ENCODE measurements around the gene RPS29. TPM values are rescaled to one million over a fixed set of nuclear protein-coding genes. Genes with fewer than 3 reads are reported as not detected.

The RPS29 gene
- total and polyA plus RNA-seq, 4 donors: 827 to 6,386 (median 2,453) TPM

GRCh38 chr14:49569281-49569680, 16.9 kb downstream of the RPS29 start:
- ATAC-seq (ENCODE audit: low FRiP score) (no peak), DNase-seq (no peak)
- H3K4me3 ChIP-seq (ENCODE audit: low read length in 2 of 2): no peak overlapping the region
- no peaks in the 10 kb centered on the region for H3K27me3 ChIP-seq (ENCODE audit: control insufficient read depth in 1 of 2, insufficient read depth in 2 of 2, low read length in 1 of 2)
- H3K9me3 ChIP-seq (ENCODE audit: control insufficient read depth, low read length): no peaks in the 10 kb centered on the region
- H3K4me1 ChIP-seq (ENCODE audit: control insufficient read depth in 1 of 2, insufficient read depth in 2 of 2, low read length in 2 of 2): no peaks in the 10 kb centered on the region
- no peaks in the 10 kb centered on the region for H3K36me3 ChIP-seq (ENCODE audit: control insufficient read depth in 1 of 2, insufficient read depth in 2 of 2, low read length in 1 of 2)
- WGBS, 2 donors: 82 to 87% methylated on average over 3 of the region's 3 CpGs
- H3K27ac ChIP-seq (ENCODE audit: low read depth in 1 of 2, low read length in 2 of 2): no peak overlapping the region
- intact Hi-C loops (cut with DNase I): no loop called here

- WGBS, 2 donors: 87 to 92% methylated on average over 12 of the region's 12 CpGs
- intact Hi-C loops (cut with DNase I): no loop called here
Measured at GRCh38 chr14:49566714-49567113, 19.5 kb downstream of the RPS29 start.

GRCh38 chr14:49559979-49560768, 26.0 kb downstream of the RPS29 start:
- DNase-seq (no peak), ATAC-seq (ENCODE audit: low FRiP score) (no peak)
- H3K4me3 ChIP-seq (ENCODE audit: low read length in 2 of 2): no peak overlapping the region
- intact Hi-C loops (cut with DNase I): no loop called here
- H3K4me1 ChIP-seq (ENCODE audit: control insufficient read depth in 1 of 2, insufficient read depth in 2 of 2, low read length in 2 of 2): no peaks in the 10 kb centered on the region
- no peak overlapping the region for H3K27ac ChIP-seq (ENCODE audit: low read depth in 1 of 2, low read length in 2 of 2)
- 87 to 92% methylated on average over 6 of the region's 6 CpGs for WGBS, 2 donors
- H3K9me3 ChIP-seq (ENCODE audit: control insufficient read depth, low read length): no peaks in the 10 kb centered on the region
- no peaks in the 10 kb centered on the region for H3K36me3 ChIP-seq (ENCODE audit: control insufficient read depth in 1 of 2, insufficient read depth in 2 of 2, low read length in 1 of 2)
- H3K27me3 ChIP-seq (ENCODE audit: control insufficient read depth in 1 of 2, insufficient read depth in 2 of 2, low read length in 1 of 2): no peaks in the 10 kb centered on the region

More at GRCh38 chr14:49566714-49567113, 19.5 kb downstream of the RPS29 start:
- DNase-seq (no peak), ATAC-seq (ENCODE audit: low FRiP score) (no peak)
- no peaks in the 10 kb centered on the region for H3K36me3 ChIP-seq (ENCODE audit: control insufficient read depth in 1 of 2, insufficient read depth in 2 of 2, low read length in 1 of 2)
- no peaks in the 10 kb centered on the region for H3K27me3 ChIP-seq (ENCODE audit: control insufficient read depth in 1 of 2, insufficient read depth in 2 of 2, low read length in 1 of 2)
- no peak overlapping the region for H3K27ac ChIP-seq (ENCODE audit: low read depth in 1 of 2, low read length in 2 of 2)
- H3K4me3 ChIP-seq (ENCODE audit: low read length in 2 of 2): no peak overlapping the region
- H3K9me3 ChIP-seq (ENCODE audit: control insufficient read depth, low read length): no peaks in the 10 kb centered on the region
- no peaks in the 10 kb centered on the region for H3K4me1 ChIP-seq (ENCODE audit: control insufficient read depth in 1 of 2, insufficient read depth in 2 of 2, low read length in 2 of 2)

- H3K27ac ChIP-seq (ENCODE audit: low read depth in 1 of 2, low read length in 2 of 2): no peak overlapping the region
- H3K27me3 ChIP-seq (ENCODE audit: control insufficient read depth in 1 of 2, insufficient read depth in 2 of 2, low read length in 1 of 2): no peaks in the 10 kb centered on the region
- no peaks in the 10 kb centered on the region for H3K4me1 ChIP-seq (ENCODE audit: control insufficient read depth in 1 of 2, insufficient read depth in 2 of 2, low read length in 2 of 2)
- DNase-seq (no peak), ATAC-seq (ENCODE audit: low FRiP score) (no peak)
- no peaks in the 10 kb centered on the region for H3K9me3 ChIP-seq (ENCODE audit: control insufficient read depth, low read length)
- WGBS, 2 donors: 63 to 67% methylated on average over 3 of the region's 3 CpGs
- H3K36me3 ChIP-seq (ENCODE audit: control insufficient read depth in 1 of 2, insufficient read depth in 2 of 2, low read length in 1 of 2): no peaks in the 10 kb centered on the region
- intact Hi-C loops (cut with DNase I): no loop called here
- no peak overlapping the region for H3K4me3 ChIP-seq (ENCODE audit: low read length in 2 of 2)
Measured at GRCh38 chr14:49553892-49554291, 32.3 kb downstream of the RPS29 start.

- intact Hi-C loops (cut with DNase I): no loop called here
- Histone ChIP-seq H3K27ac (ENCODE audit: low read depth in 1 of 2, low read length in 2 of 2) (no peak overlapping the region), H3K27me3 (ENCODE audit: control insufficient read depth in 1 of 2, insufficient read depth in 2 of 2, low read length in 1 of 2) (no peaks in the 10 kb centered on the region), H3K9me3 (ENCODE audit: control insufficient read depth, low read length) (no peaks in the 10 kb centered on the region), H3K36me3 (ENCODE audit: control insufficient read depth in 1 of 2, insufficient read depth in 2 of 2, low read length in 1 of 2) (no peaks in the 10 kb centered on the region), H3K4me3 (ENCODE audit: low read length in 2 of 2) (no peak overlapping the region), H3K4me1 (ENCODE audit: control insufficient read depth in 1 of 2, insufficient read depth in 2 of 2, low read length in 2 of 2) (no peaks in the 10 kb centered on the region)
- ATAC-seq (ENCODE audit: low FRiP score) (no peak), DNase-seq (no peak)
Measured at GRCh38 chr14:49553106-49553505, 33.1 kb downstream of the RPS29 start.

- DNase-seq: no peak
- intact Hi-C loops (cut with DNase I): no loop called here
- Histone ChIP-seq H3K27ac (ENCODE audit: low read depth in 1 of 2, low read length in 2 of 2) (no peak overlapping the region), H3K27me3 (ENCODE audit: control insufficient read depth in 1 of 2, insufficient read depth in 2 of 2, low read length in 1 of 2) (no peaks in the 10 kb centered on the region), H3K36me3 (ENCODE audit: control insufficient read depth in 1 of 2, insufficient read depth in 2 of 2, low read length in 1 of 2) (no peaks in the 10 kb centered on the region), H3K4me3 (ENCODE audit: low read length in 2 of 2) (no peak overlapping the region), H3K4me1 (ENCODE audit: control insufficient read depth in 1 of 2, insufficient read depth in 2 of 2, low read length in 2 of 2) (no peaks in the 10 kb centered on the region), H3K9me3 (ENCODE audit: control insufficient read depth, low read length) (no peaks in the 10 kb centered on the region)
- no peak for ATAC-seq (ENCODE audit: low FRiP score)
- WGBS, 2 donors: 74 to 88% methylated on average over 2 of the region's 2 CpGs
Measured at GRCh38 chr14:49551569-49551968, 34.6 kb downstream of the RPS29 start.

- intact Hi-C loops (cut with DNase I): no loop called here
- DNase-seq: no peak
- no peak for ATAC-seq (ENCODE audit: low FRiP score)
- no peaks in the 10 kb centered on the region for H3K4me1 ChIP-seq (ENCODE audit: control insufficient read depth in 1 of 2, insufficient read depth in 2 of 2, low read length in 2 of 2)
- no peak overlapping the region for H3K4me3 ChIP-seq (ENCODE audit: low read length in 2 of 2)
- no peaks in the 10 kb centered on the region for H3K36me3 ChIP-seq (ENCODE audit: control insufficient read depth in 1 of 2, insufficient read depth in 2 of 2, low read length in 1 of 2)
- no peaks in the 10 kb centered on the region for H3K9me3 ChIP-seq (ENCODE audit: control insufficient read depth, low read length)
- no peak overlapping the region for H3K27ac ChIP-seq (ENCODE audit: low read depth in 1 of 2, low read length in 2 of 2)
- 62 to 63% methylated on average over 5 of the region's 5 CpGs for WGBS, 2 donors
- H3K27me3 ChIP-seq (ENCODE audit: control insufficient read depth in 1 of 2, insufficient read depth in 2 of 2, low read length in 1 of 2): no peaks in the 10 kb centered on the region
Measured at GRCh38 chr14:49550286-49551184, 35.6 kb downstream of the RPS29 start.

GRCh38 chr14:49549881-49550280, 36.3 kb downstream of the RPS29 start:
- ATAC-seq (ENCODE audit: low FRiP score) (no peak), DNase-seq (no peak)
- intact Hi-C loops (cut with DNase I): no loop called here
- no peaks in the 10 kb centered on the region for H3K4me1 ChIP-seq (ENCODE audit: control insufficient read depth in 1 of 2, insufficient read depth in 2 of 2, low read length in 2 of 2)
- WGBS, 2 donors: 57 to 61% methylated on average over 4 of the region's 4 CpGs
- no peak overlapping the region for H3K4me3 ChIP-seq (ENCODE audit: low read length in 2 of 2)
- H3K36me3 ChIP-seq (ENCODE audit: control insufficient read depth in 1 of 2, insufficient read depth in 2 of 2, low read length in 1 of 2): no peaks in the 10 kb centered on the region
- no peak overlapping the region for H3K27ac ChIP-seq (ENCODE audit: low read depth in 1 of 2, low read length in 2 of 2)
- no peaks in the 10 kb centered on the region for H3K27me3 ChIP-seq (ENCODE audit: control insufficient read depth in 1 of 2, insufficient read depth in 2 of 2, low read length in 1 of 2)
- H3K9me3 ChIP-seq (ENCODE audit: control insufficient read depth, low read length): no peaks in the 10 kb centered on the region

Data from aorta (tissue), 5 donors.